ENCODE data around the gene LRRC37A3. TPM values are rescaled to one million over a fixed set of nuclear protein-coding genes. Genes with fewer than 3 reads are reported as not detected.
"Not testable (repeated sequence)": the region's sequence is repeated elsewhere in the genome, so short reads cannot be mapped to it uniquely, and the experiment has no call there.

The LRRC37A3 gene
- total and polyA plus RNA-seq, 2 donors from 2014 or later: 13.3 to 14.3 TPM

- H3K27me3 ChIP-seq (ENCODE audit: control insufficient read depth, insufficient read depth, low read length); H3K4me3 ChIP-seq (ENCODE audit: low read length in 3 of 3); H3K9ac ChIP-seq (ENCODE audit: low read length in 3 of 3); H3K4me1 ChIP-seq (ENCODE audit: control insufficient read depth in 2 of 3, insufficient read depth in 2 of 3, low read depth in 1 of 3, low read length in 3 of 3); DNase-seq; H3K36me3 ChIP-seq (ENCODE audit: control insufficient read depth in 2 of 3, insufficient read depth in 3 of 3, low read length in 3 of 3); H3K27ac ChIP-seq (ENCODE audit: low read depth in 2 of 2, low read length in 2 of 2); FAIRE-seq; H3K9me3 ChIP-seq (ENCODE audit: control insufficient read depth in 2 of 3, insufficient read depth in 1 of 3, low read length in 3 of 3); intact Hi-C loops (cut with DNase I): not testable (repeated sequence)
Observed at GRCh38 chr17:64842900-64843299, 76.4 kb downstream of the LRRC37A3 start.

GRCh38 chr17:64840960-64841359 lies 78.3 kb downstream of the LRRC37A3 start:
- H3K4me1 ChIP-seq (ENCODE audit: control insufficient read depth in 2 of 3, insufficient read depth in 2 of 3, low read depth in 1 of 3, low read length in 3 of 3); H3K9me3 ChIP-seq (ENCODE audit: control insufficient read depth in 2 of 3, insufficient read depth in 1 of 3, low read length in 3 of 3); DNase-seq; intact Hi-C loops (cut with DNase I); H3K36me3 ChIP-seq (ENCODE audit: control insufficient read depth in 2 of 3, insufficient read depth in 3 of 3, low read length in 3 of 3); FAIRE-seq; H3K9ac ChIP-seq (ENCODE audit: low read length in 3 of 3); H3K27ac ChIP-seq (ENCODE audit: low read depth in 2 of 2, low read length in 2 of 2); H3K27me3 ChIP-seq (ENCODE audit: control insufficient read depth, insufficient read depth, low read length); H3K4me3 ChIP-seq (ENCODE audit: low read length in 3 of 3): not testable (repeated sequence)

GRCh38 chr17:64838513-64838912 lies 80.8 kb downstream of the LRRC37A3 start:
- H3K9me3 ChIP-seq (ENCODE audit: control insufficient read depth in 2 of 3, insufficient read depth in 1 of 3, low read length in 3 of 3); FAIRE-seq; H3K27me3 ChIP-seq (ENCODE audit: control insufficient read depth, insufficient read depth, low read length); H3K4me3 ChIP-seq (ENCODE audit: low read length in 3 of 3); DNase-seq; H3K9ac ChIP-seq (ENCODE audit: low read length in 3 of 3); H3K36me3 ChIP-seq (ENCODE audit: control insufficient read depth in 2 of 3, insufficient read depth in 3 of 3, low read length in 3 of 3); H3K4me1 ChIP-seq (ENCODE audit: control insufficient read depth in 2 of 3, insufficient read depth in 2 of 3, low read depth in 1 of 3, low read length in 3 of 3); H3K27ac ChIP-seq (ENCODE audit: low read depth in 2 of 2, low read length in 2 of 2); intact Hi-C loops (cut with DNase I): not testable (repeated sequence)

- Histone ChIP-seq H3K27ac (ENCODE audit: low read depth in 2 of 2, low read length in 2 of 2) (peak overlapping the region in 1 of 2 donors; percentile 53), H3K9ac (ENCODE audit: low read length in 3 of 3) (peak overlapping the region in 1 of 3 donors; percentile 58), H3K4me3 (ENCODE audit: low read length in 3 of 3) (peak overlapping the region; percentile 49 to 65 (median 62))
- H3K36me3 ChIP-seq (ENCODE audit: control insufficient read depth in 2 of 3, insufficient read depth in 3 of 3, low read length in 3 of 3); intact Hi-C loops (cut with DNase I); H3K9me3 ChIP-seq (ENCODE audit: control insufficient read depth in 2 of 3, insufficient read depth in 1 of 3, low read length in 3 of 3); H3K27me3 ChIP-seq (ENCODE audit: control insufficient read depth, insufficient read depth, low read length); FAIRE-seq; H3K4me1 ChIP-seq (ENCODE audit: control insufficient read depth in 2 of 3, insufficient read depth in 2 of 3, low read depth in 1 of 3, low read length in 3 of 3): not testable (repeated sequence)
- DNase-seq: peak; percentile 83 to 96 (median 88)
Observed at GRCh38 chr17:64837018-64837761, 82.1 kb downstream of the LRRC37A3 start.

GRCh38 chr17:64836623-64837017 lies 82.7 kb downstream of the LRRC37A3 start:
- peak; percentile 5 to 78 (median 29) for DNase-seq
- H3K36me3 ChIP-seq (ENCODE audit: control insufficient read depth in 2 of 3, insufficient read depth in 3 of 3, low read length in 3 of 3); H3K27me3 ChIP-seq (ENCODE audit: control insufficient read depth, insufficient read depth, low read length); intact Hi-C loops (cut with DNase I); FAIRE-seq; H3K9me3 ChIP-seq (ENCODE audit: control insufficient read depth in 2 of 3, insufficient read depth in 1 of 3, low read length in 3 of 3); H3K4me1 ChIP-seq (ENCODE audit: control insufficient read depth in 2 of 3, insufficient read depth in 2 of 3, low read depth in 1 of 3, low read length in 3 of 3): not testable (repeated sequence)
- peak overlapping the region in 1 of 2 donors; percentile 53 for H3K27ac ChIP-seq (ENCODE audit: low read depth in 2 of 2, low read length in 2 of 2)
- H3K9ac ChIP-seq (ENCODE audit: low read length in 3 of 3): peak overlapping the region in 1 of 3 donors; percentile 58
- H3K4me3 ChIP-seq (ENCODE audit: low read length in 3 of 3): peak overlapping the region; percentile 46 to 65 (median 62)

- H3K4me1 ChIP-seq (ENCODE audit: control insufficient read depth in 2 of 3, insufficient read depth in 2 of 3, low read depth in 1 of 3, low read length in 3 of 3); H3K9me3 ChIP-seq (ENCODE audit: control insufficient read depth in 2 of 3, insufficient read depth in 1 of 3, low read length in 3 of 3); H3K36me3 ChIP-seq (ENCODE audit: control insufficient read depth in 2 of 3, insufficient read depth in 3 of 3, low read length in 3 of 3); intact Hi-C loops (cut with DNase I); H3K9ac ChIP-seq (ENCODE audit: low read length in 3 of 3); DNase-seq; FAIRE-seq; H3K27me3 ChIP-seq (ENCODE audit: control insufficient read depth, insufficient read depth, low read length); H3K27ac ChIP-seq (ENCODE audit: low read depth in 2 of 2, low read length in 2 of 2); H3K4me3 ChIP-seq (ENCODE audit: low read length in 3 of 3): not testable (repeated sequence)
Observed at GRCh38 chr17:64834060-64834459, 85.2 kb downstream of the LRRC37A3 start.

GRCh38 chr17:64830631-64831040 lies 88.6 kb downstream of the LRRC37A3 start:
- intact Hi-C loops (cut with DNase I); FAIRE-seq; H3K27ac ChIP-seq (ENCODE audit: low read depth in 2 of 2, low read length in 2 of 2): not testable (repeated sequence)

GRCh38 chr17:64829824-64830630 lies 89.3 kb downstream of the LRRC37A3 start:
- H3K36me3 ChIP-seq (ENCODE audit: control insufficient read depth in 2 of 3, insufficient read depth in 3 of 3, low read length in 3 of 3); H3K9me3 ChIP-seq (ENCODE audit: control insufficient read depth in 2 of 3, insufficient read depth in 1 of 3, low read length in 3 of 3); FAIRE-seq; H3K4me1 ChIP-seq (ENCODE audit: control insufficient read depth in 2 of 3, insufficient read depth in 2 of 3, low read depth in 1 of 3, low read length in 3 of 3); H3K27ac ChIP-seq (ENCODE audit: low read depth in 2 of 2, low read length in 2 of 2); intact Hi-C loops (cut with DNase I); H3K9ac ChIP-seq (ENCODE audit: low read length in 3 of 3); H3K27me3 ChIP-seq (ENCODE audit: control insufficient read depth, insufficient read depth, low read length); DNase-seq; H3K4me3 ChIP-seq (ENCODE audit: low read length in 3 of 3): not testable (repeated sequence)

More at GRCh38 chr17:64830631-64831040, 88.6 kb downstream of the LRRC37A3 start:
- not testable (repeated sequence) for H3K9ac ChIP-seq (ENCODE audit: low read length in 3 of 3); H3K4me1 ChIP-seq (ENCODE audit: control insufficient read depth in 2 of 3, insufficient read depth in 2 of 3, low read depth in 1 of 3, low read length in 3 of 3); DNase-seq; H3K4me3 ChIP-seq (ENCODE audit: low read length in 3 of 3); H3K27me3 ChIP-seq (ENCODE audit: control insufficient read depth, insufficient read depth, low read length); H3K36me3 ChIP-seq (ENCODE audit: control insufficient read depth in 2 of 3, insufficient read depth in 3 of 3, low read length in 3 of 3); H3K9me3 ChIP-seq (ENCODE audit: control insufficient read depth in 2 of 3, insufficient read depth in 1 of 3, low read length in 3 of 3)
